ENCODE measurements around the gene ZBTB21.
"Not testable (repeated sequence)": the region's sequence is repeated elsewhere in the genome, so short reads cannot be mapped to it uniquely, and the experiment has no call there.

DNA sequence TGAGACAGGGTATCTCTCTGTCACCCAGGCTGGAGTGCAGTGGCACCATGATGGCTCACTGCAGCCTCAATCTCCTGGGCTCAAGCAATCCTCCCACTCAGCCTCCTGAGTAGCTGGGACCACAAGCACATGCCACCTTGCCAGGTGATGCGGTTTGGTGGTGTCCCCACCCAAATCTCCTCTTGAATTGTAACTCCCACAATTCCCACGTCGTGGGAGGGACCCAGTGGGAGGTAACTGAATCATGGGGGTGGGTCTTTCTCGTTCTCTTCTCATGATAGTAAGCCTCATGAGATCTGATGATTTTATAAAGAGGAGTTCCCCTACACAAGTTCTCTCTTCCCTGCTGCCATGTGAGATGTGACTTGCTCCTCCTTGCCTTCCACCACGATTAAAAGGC is 15.5 kb downstream of the ZBTB21 start:
- not testable (repeated sequence) for TF ChIP-seq CTCF, POLR2A (IDR thresholded peaks at IDR 0.05)

Data from thyroid gland (tissue), 4 donors.